ENCODE measurements around the gene LCLAT1.

DNA sequence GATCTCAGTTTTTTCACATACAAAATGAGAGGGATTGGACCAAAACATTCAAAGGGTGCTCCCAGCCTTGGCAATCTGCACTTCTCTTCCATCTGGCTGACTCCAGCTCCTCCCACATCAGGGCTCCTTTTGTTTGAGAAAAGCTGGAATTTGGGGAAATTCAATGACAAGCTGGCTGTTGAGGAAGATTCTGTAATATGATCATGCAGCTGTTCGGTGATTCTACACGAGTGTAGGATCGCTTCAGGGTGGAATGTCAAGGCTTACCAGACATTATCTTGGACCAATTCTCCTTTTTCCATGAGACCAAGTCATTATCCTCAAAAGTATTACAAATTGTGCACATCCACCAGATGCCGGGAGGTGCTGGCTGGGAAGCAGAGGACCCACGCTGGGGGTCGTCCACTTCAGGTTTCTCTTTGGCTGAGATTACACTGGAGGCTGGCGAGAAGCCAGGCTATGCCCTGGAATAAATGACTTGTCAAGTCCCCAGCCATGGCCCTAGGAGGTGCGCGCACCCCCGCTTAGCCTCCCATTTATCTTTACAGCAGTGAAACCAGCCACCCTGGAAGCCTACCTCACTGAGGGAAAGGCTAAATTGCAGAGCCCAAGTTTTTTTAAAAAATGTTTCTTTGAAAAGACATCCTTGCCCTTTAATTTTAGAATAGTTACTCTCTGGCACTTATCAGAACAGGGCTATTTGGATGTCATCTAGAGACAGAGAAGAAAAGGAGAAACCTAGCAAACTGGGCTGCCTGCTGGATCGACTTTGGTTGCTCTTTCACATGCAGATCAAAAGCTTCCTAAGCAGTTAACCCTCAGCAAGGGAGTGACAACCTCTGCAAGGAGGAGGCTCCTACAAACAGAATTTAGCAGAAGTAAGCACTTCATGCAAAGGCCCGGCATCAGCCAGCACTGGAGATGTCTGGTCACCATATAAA, 42.5 kb upstream of the LCLAT1 start:
- TF ChIP-seq, protein P1, sequence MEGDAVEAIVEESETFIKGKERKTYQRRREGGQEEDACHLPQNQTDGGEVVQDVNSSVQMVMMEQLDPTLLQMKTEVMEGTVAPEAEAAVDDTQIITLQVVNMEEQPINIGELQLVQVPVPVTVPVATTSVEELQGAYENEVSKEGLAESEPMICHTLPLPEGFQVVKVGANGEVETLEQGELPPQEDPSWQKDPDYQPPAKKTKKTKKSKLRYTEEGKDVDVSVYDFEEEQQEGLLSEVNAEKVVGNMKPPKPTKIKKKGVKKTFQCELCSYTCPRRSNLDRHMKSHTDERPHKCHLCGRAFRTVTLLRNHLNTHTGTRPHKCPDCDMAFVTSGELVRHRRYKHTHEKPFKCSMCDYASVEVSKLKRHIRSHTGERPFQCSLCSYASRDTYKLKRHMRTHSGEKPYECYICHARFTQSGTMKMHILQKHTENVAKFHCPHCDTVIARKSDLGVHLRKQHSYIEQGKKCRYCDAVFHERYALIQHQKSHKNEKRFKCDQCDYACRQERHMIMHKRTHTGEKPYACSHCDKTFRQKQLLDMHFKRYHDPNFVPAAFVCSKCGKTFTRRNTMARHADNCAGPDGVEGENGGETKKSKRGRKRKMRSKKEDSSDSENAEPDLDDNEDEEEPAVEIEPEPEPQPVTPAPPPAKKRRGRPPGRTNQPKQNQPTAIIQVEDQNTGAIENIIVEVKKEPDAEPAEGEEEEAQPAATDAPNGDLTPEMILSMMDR (IDR thresholded peaks at IDR 0.05) = no peak
- no peak for TF ChIP-seq EZH2 (IDR thresholded peaks at IDR 0.05; ENCODE audit: borderline replicate concordance, insufficient read depth, low read depth, low read length, poor library complexity, severe bottlenecking)

Measured in B cell (primary cell).